ENCODE results near the gene KRT2.
A peak's percentile ranks its signal among the peaks of the same experiment; 100 is the strongest.

Gene KRT2

GRCh38 chr12:52636189-52636588 lies 15.8 kb downstream of the KRT2 start:
- ATAC-seq: no peak

GRCh38 chr12:52634266-52635056 lies 17.6 kb downstream of the KRT2 start:
- ATAC-seq: no peak

- no peak for ATAC-seq
Observed at GRCh38 chr12:52633383-52633782, 18.6 kb downstream of the KRT2 start.

GRCh38 chr12:52632656-52633055 lies 19.4 kb downstream of the KRT2 start:
- no peak for ATAC-seq

GRCh38 chr12:52631676-52632459 lies 20.1 kb downstream of the KRT2 start:
- ATAC-seq: no peak

GRCh38 chr12:52631264-52631663 lies 20.7 kb downstream of the KRT2 start:
- ATAC-seq: no peak

- ATAC-seq: no peak
Observed at GRCh38 chr12:52630599-52631200, 21.3 kb downstream of the KRT2 start.

- no peak for ATAC-seq
Observed at GRCh38 chr12:52630008-52630500, 22.0 kb downstream of the KRT2 start.

- no peak for ATAC-seq
Observed at GRCh38 chr12:52629281-52630007, 22.6 kb downstream of the KRT2 start.

GRCh38 chr12:52628841-52629240 lies 23.2 kb downstream of the KRT2 start:
- no peak for ATAC-seq

GRCh38 chr12:52628111-52628507 lies 23.9 kb downstream of the KRT2 start:
- no peak for ATAC-seq

- ATAC-seq: no peak
Observed at GRCh38 chr12:52627395-52628110, 24.5 kb downstream of the KRT2 start.

- no peak for ATAC-seq
Observed at GRCh38 chr12:52622349-52622748, 29.7 kb downstream of the KRT2 start.

GRCh38 chr12:52618866-52619265 lies 33.1 kb downstream of the KRT2 start:
- ATAC-seq: no peak

GRCh38 chr12:52618216-52618615 lies 33.8 kb downstream of the KRT2 start, which contains the start of gene KRT73:
TSS of gene KRT73 (minus strand) at chr12:52618559. CDS start at chr12:52618524, 35 bp downstream.
- no peak for ATAC-seq

GRCh38 chr12:52617403-52617785 lies 34.6 kb downstream of the KRT2 start:
- ATAC-seq: no peak

GRCh38 chr12:52616680-52617402 lies 35.2 kb downstream of the KRT2 start:
- no peak for ATAC-seq

GRCh38 chr12:52615912-52616311 lies 36.1 kb downstream of the KRT2 start:
- no peak for ATAC-seq

- peak; percentile 57 to 69 for ATAC-seq
Observed at GRCh38 chr12:52615208-52615868, 36.7 kb downstream of the KRT2 start.

- ATAC-seq: no peak
Observed at GRCh38 chr12:52614381-52615207, 37.4 kb downstream of the KRT2 start.

Data from activated CD4-positive, CD25-positive, alpha-beta regulatory T cell treated with anti-CD3 and anti-CD28 coated beads, Interleukin-2, amount 50 U/mL, for 24 hours (primary cell).